ENCODE data around the gene TBC1D4.

GRCh38 chr13:75362026-75362425 lies 119.9 kb downstream of the TBC1D4 start:
- TF ChIP-seq CTCF (conservative IDR thresholded peaks at IDR 0.05; ENCODE audit: low read depth, low read length) = no peak
- no peak for TF ChIP-seq EZH2 (IDR thresholded peaks at IDR 0.05; ENCODE audit: low read length, unreplicated experiment)
